GM21515 (cell line): Measurements from ENCODE around the gene ING3.
"Not testable (repeated sequence)": the region's sequence is repeated elsewhere in the genome, so short reads cannot be mapped to it uniquely, and the experiment has no call there.

Experiments
- ATAC-seq: cut with Tn5 transposase; IDR thresholded peaks from one replicate; pipeline ENCODE4 v1.9.1; 2021; ENCODE audit not compliant: unreplicated experiment

Gene ING3

GRCh38 chr7:121001234-121001906, 50.8 kb downstream of the ING3 start:
- ATAC-seq: no peak

GRCh38 chr7:121002048-121002756, 51.6 kb downstream of the ING3 start:
- ATAC-seq: no peak

GRCh38 chr7:121002757-121003200, 52.2 kb downstream of the ING3 start:
- ATAC-seq: no peak

GRCh38 chr7:121003986-121004685, 53.6 kb downstream of the ING3 start:
- no peak for ATAC-seq

- not testable (repeated sequence) for ATAC-seq
These were observed 54.5 kb downstream of the ING3 start for GRCh38 chr7:121005058-121005457.

- no peak for ATAC-seq
These were observed 55.5 kb downstream of the ING3 start for GRCh38 chr7:121005996-121006584.

GRCh38 chr7:121006711-121007315, 56.2 kb downstream of the ING3 start:
- no peak for ATAC-seq

GRCh38 chr7:121008816-121009215, 58.2 kb downstream of the ING3 start:
- no peak for ATAC-seq

- no peak for ATAC-seq
These were observed 60.8 kb downstream of the ING3 start for GRCh38 chr7:121011401-121011800.

- no peak for ATAC-seq
These were observed 61.7 kb downstream of the ING3 start for GRCh38 chr7:121012170-121012874.

GRCh38 chr7:121012919-121013318, 62.3 kb downstream of the ING3 start:
- no peak for ATAC-seq

GRCh38 chr7:121015560-121015959, 65.0 kb downstream of the ING3 start:
- no peak for ATAC-seq

GRCh38 chr7:121016966-121017365, 66.4 kb downstream of the ING3 start:
- no peak for ATAC-seq

- no peak for ATAC-seq
These were observed 67.0 kb downstream of the ING3 start for GRCh38 chr7:121017586-121017985.

- ATAC-seq: no peak
These were observed 68.4 kb downstream of the ING3 start for GRCh38 chr7:121019018-121019417.

GRCh38 chr7:121020249-121020988, 69.8 kb downstream of the ING3 start:
- no peak for ATAC-seq

- no peak for ATAC-seq
These were observed 70.7 kb downstream of the ING3 start for GRCh38 chr7:121020989-121021969.

GRCh38 chr7:121023194-121023593, 72.6 kb downstream of the ING3 start:
- ATAC-seq: no peak
